Measurements from ENCODE around the gene SHANK2. TPM values are rescaled to one million over a fixed set of nuclear protein-coding genes. Genes with fewer than 3 reads are reported as not detected.

SHANK2 gene
- total and polyA plus RNA-seq, 2 experiments from 2014 or later, result 0.83 TPM; not detected in 1

DNA sequence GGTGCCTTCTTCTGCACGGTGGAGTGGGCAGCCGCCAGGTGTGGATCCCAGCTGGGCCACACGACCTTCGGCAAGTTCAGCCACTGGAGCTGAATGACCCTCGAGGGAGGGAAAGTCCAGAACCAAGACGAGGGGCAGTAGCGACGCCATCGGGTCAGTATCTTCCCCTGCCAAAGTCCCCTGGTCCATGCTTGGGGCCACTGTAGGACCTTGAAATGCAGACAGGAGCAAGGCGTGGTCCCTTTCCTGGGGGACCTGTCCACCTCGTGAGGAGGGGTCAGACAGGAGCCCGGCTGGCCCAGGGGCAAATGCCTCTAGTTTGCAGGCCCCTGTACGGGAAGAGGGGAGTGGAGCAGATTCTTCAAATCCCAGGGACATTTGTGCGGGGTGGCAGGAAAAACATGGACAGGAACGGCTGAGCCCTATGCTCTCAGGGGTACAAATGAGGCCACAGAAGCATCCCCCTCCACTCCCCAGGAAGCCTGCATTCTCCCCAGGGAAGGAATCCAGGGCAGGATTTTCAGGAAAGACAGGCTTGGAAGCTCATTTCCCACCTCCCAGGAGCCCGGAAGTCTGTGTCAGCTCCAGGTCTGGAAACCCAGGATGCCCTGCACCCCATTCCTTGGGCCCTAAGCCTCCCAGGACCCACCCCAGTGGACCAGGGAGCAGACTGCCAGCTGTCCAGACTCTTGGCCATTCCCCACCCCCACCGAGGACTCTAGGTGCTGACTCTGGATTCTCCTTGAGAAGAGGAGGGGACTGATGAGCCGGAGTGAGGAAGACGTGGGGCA, 6.6 kb downstream of the SHANK2 start:
- no peak overlapping the region for H3K4me3 ChIP-seq
- H3K27me3 ChIP-seq, result peaks cover 34% of the 10 kb centered on the region
- no peaks in the 10 kb centered on the region for H3K4me1 ChIP-seq (ENCODE audit: low read depth)
- no peaks in the 10 kb centered on the region for H3K9me3 ChIP-seq (ENCODE audit: low read depth)
- TF ChIP-seq, protein P1, sequence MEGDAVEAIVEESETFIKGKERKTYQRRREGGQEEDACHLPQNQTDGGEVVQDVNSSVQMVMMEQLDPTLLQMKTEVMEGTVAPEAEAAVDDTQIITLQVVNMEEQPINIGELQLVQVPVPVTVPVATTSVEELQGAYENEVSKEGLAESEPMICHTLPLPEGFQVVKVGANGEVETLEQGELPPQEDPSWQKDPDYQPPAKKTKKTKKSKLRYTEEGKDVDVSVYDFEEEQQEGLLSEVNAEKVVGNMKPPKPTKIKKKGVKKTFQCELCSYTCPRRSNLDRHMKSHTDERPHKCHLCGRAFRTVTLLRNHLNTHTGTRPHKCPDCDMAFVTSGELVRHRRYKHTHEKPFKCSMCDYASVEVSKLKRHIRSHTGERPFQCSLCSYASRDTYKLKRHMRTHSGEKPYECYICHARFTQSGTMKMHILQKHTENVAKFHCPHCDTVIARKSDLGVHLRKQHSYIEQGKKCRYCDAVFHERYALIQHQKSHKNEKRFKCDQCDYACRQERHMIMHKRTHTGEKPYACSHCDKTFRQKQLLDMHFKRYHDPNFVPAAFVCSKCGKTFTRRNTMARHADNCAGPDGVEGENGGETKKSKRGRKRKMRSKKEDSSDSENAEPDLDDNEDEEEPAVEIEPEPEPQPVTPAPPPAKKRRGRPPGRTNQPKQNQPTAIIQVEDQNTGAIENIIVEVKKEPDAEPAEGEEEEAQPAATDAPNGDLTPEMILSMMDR (IDR thresholded peaks at IDR 0.05; ENCODE audit: low read depth, low read length), result no peak
- H3K27ac ChIP-seq, result no peak overlapping the region
- no peak for DNase-seq (ENCODE audit: low read depth in 1 of 2, low spot score in 1 of 2)
- H3K36me3 ChIP-seq, result no peaks in the 10 kb centered on the region

DNA sequence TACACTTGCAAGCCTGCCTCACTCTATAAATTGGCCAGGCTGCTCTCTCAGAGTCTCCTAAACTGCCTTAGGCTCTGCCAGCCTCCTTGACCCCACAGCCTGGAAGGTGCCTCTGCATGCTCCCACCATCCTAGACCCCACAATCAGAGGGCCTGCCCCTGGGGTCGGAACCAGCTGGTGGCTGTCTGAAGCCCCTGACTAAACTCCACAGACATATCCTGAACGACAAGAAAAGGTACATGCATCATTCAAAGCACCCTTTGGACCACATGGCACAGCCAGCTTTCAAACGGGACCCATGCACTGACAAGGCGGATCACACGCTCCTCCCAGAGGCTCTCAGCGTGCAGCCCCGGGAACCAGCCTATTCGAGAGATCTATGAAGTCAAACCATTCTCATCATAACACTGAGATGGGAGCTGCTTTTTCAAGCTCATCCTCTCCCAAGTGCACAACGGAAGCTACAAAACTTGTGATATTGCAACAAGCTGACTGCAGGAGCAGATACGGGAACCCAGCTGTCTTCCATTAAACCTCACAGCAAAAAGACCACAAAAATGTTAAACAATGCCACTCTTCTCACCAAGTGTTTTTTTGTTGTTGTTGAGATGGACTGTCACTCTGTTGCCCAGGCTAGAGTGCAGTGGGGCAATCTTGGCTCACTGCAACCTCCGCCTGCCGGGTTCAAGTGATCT, 8.1 kb downstream of the SHANK2 start:
- H3K4me3 ChIP-seq, result no peak overlapping the region
- H3K4me1 ChIP-seq (ENCODE audit: low read depth), result no peaks in the 10 kb centered on the region
- H3K27ac ChIP-seq, result no peak overlapping the region
- TF ChIP-seq, protein P1 (IDR thresholded peaks at IDR 0.05; ENCODE audit: low read depth, low read length), result no peak
- peaks cover 18% of the 10 kb centered on the region for H3K27me3 ChIP-seq
- DNase-seq (ENCODE audit: low read depth in 1 of 2, low spot score in 1 of 2), result peak in 1 of 2 donors; percentile 52
- no peaks in the 10 kb centered on the region for H3K36me3 ChIP-seq
- no peaks in the 10 kb centered on the region for H3K9me3 ChIP-seq (ENCODE audit: low read depth)

DNA sequence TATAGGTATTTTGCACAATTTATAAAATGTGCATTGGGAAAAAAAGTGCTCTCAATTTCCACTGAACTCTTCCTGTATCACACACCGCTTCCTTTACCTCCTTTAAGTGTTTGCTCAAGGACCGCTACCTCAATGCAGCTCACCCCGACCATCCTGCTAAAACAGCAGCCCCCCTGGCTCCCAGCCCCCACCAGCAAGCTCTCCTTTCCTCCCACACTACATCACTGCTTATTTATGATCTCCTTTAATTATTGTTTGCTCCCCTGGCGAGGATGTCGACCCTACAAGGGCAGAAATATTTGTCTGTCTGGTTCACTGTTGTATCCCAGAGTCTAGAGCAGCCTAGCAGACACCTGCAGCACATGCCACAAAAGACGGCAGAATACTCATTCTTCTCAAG, 10.0 kb downstream of the SHANK2 start:
- Histone ChIP-seq H3K4me1 (ENCODE audit: low read depth) (no peaks in the 10 kb centered on the region), H3K27ac (no peak overlapping the region), H3K4me3 (no peak overlapping the region), H3K9me3 (ENCODE audit: low read depth) (no peaks in the 10 kb centered on the region), H3K27me3 (no peaks in the 10 kb centered on the region), H3K36me3 (no peaks in the 10 kb centered on the region)
- TF ChIP-seq, protein P1 (IDR thresholded peaks at IDR 0.05; ENCODE audit: low read depth, low read length), result no peak
- DNase-seq (ENCODE audit: low read depth in 1 of 2, low spot score in 1 of 2), result no peak

DNA sequence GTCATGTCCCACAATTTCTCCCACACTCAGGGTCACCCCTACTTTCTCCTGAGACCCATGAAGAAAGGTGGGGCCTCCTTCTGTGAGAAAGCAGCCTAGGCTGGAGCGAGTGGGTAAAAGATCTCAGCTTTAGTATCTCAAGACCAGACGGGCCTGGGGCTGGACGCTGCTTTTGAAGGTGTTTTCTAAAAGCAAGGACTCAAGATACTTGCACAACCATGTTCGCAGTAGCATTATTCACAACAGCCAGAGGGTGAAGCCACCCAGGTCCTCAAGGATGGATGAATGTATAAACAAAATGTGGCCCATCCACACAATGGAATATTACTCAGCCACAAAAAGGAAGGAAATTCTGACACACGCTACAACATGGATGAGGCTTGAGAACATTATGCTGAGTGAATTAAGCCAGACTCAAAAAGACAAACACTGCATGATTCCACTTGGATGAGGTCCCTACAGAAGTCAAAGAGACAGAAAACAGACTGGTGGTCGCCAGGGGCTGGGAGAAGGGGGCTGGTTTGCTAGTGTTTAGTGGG, 10.6 kb downstream of the SHANK2 start:
- TF ChIP-seq, protein P1 (IDR thresholded peaks at IDR 0.05; ENCODE audit: low read depth, low read length), result no peak
- Histone ChIP-seq H3K4me1 (ENCODE audit: low read depth) (no peaks in the 10 kb centered on the region), H3K27me3 (no peaks in the 10 kb centered on the region), H3K36me3 (no peaks in the 10 kb centered on the region), H3K27ac (no peak overlapping the region), H3K9me3 (ENCODE audit: low read depth) (no peaks in the 10 kb centered on the region), H3K4me3 (no peak overlapping the region)
- no peak for DNase-seq (ENCODE audit: low read depth in 1 of 2, low spot score in 1 of 2)

DNA sequence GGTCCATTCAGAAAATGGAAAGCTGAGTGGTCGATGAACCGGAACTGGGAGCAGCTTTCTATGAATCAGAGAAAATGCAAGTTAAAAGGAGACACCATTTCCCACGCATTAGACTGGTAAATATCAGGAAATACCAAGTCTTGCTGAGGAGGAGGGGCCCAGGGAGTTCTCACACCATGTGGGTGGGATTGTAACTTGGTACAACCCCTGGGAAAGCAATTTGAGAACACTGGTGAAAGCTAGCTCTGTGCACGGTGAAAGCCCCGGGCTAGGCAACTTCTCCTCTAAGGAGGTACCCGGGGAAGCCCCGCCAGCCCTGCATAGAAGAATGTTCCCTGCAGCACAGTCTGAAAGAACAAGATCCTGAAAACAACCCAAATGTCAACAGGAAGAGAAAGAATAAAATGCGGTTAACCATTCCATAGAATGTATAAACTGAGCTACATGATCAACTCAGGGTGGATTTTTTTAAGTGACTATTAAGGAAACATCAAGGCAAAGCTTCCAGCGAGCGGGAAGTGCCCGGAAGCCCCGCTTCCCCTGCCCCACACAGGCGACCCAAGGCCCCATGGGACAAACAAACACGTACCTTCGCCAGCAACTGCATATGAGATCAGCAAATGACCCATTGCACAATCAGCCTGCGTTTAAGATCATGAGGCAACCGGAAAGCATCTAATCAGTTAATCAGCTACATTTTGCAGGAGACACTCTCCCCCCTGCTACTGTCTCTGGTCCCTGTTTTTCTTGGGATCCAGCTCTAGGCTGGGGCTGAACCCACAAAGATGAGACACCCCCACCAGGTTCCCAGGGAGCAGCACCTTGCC, 11.3 kb downstream of the SHANK2 start:
- peak in 1 of 2 donors; percentile 95 for DNase-seq (ENCODE audit: low read depth in 1 of 2, low spot score in 1 of 2)
- Histone ChIP-seq H3K36me3 (no peaks in the 10 kb centered on the region), H3K27ac (no peak overlapping the region), H3K4me1 (ENCODE audit: low read depth) (no peaks in the 10 kb centered on the region), H3K4me3 (no peak overlapping the region), H3K27me3 (no peaks in the 10 kb centered on the region), H3K9me3 (ENCODE audit: low read depth) (no peaks in the 10 kb centered on the region)
- TF ChIP-seq, protein P1 (IDR thresholded peaks at IDR 0.05; ENCODE audit: low read depth, low read length), result no peak
